Kidney (tissue), 14 donors: ENCODE data around the gene CGN. TPM values are rescaled to one million over a fixed set of nuclear protein-coding genes. Genes with fewer than 3 reads are reported as not detected.

ENCODE experiments used
- DNase-seq, 5 donors: peaks; one replicate each; pipeline ENCODE4 v3.0.0-alpha.2; 2013 to 2020
- FAIRE-seq: peaks from 2 replicates; lab custom pipeline; 2012; peaks lifted over from hg19 to GRCh38; lab: Jason Lieb, UNC
- H3K27ac ChIP-seq, 2 donors: one replicate each; pipeline ENCODE4 v1.7.0; 2013; ENCODE audit warnings: low read depth in 2 of 2, low read length in 2 of 2, inconsistent platforms in 1 of 2
- H3K27me3 ChIP-seq: one replicate; pipeline ENCODE4 v1.7.1; 2013; ENCODE audit warnings: low read length, inconsistent platforms; ENCODE audit not compliant: control insufficient read depth, insufficient read depth
- H3K36me3 ChIP-seq, 3 donors: one replicate each; pipeline versions ENCODE4 v1.7.0 to v1.7.1; 2013; ENCODE audit warnings: low read length in 3 of 3, control low read depth in 1 of 3, inconsistent platforms in 1 of 3; ENCODE audit not compliant: insufficient read depth in 3 of 3, control insufficient read depth in 2 of 3
- H3K4me1 ChIP-seq, 3 donors: one replicate each; pipeline versions ENCODE4 v1.7.0 to v1.7.1; 2013; ENCODE audit warnings: low read length in 3 of 3, inconsistent platforms in 1 of 3, low read depth in 1 of 3; ENCODE audit not compliant: control insufficient read depth in 2 of 3, insufficient read depth in 2 of 3
- H3K4me3 ChIP-seq, 3 donors: one replicate each; pipeline versions ENCODE4 v1.7.0 to v1.8.1; 2013; ENCODE audit warnings: low read length in 3 of 3, control low read depth in 1 of 3, inconsistent platforms in 1 of 3
- H3K9ac ChIP-seq, 3 donors: one replicate each; pipeline versions ENCODE4 v1.7.0 to v1.7.1; 2013; ENCODE audit warnings: low read length in 3 of 3, control low read depth in 1 of 3, inconsistent platforms in 1 of 3
- H3K9me3 ChIP-seq, 3 donors: one replicate each; pipeline versions ENCODE4 v1.7.0 to v1.7.1; 2013; ENCODE audit warnings: low read length in 3 of 3, control low read depth in 1 of 3, inconsistent platforms in 1 of 3; ENCODE audit not compliant: control insufficient read depth in 2 of 3, insufficient read depth in 1 of 3
- CTCF ChIP-seq: IDR thresholded peaks from 3 replicates; pipeline ENCODE4 v1.5.1; 2012; ENCODE audit warnings: mild to moderate bottlenecking, moderate library complexity, borderline replicate concordance; ENCODE audit not compliant: insufficient read depth; ENCODE audit errors: extremely low read depth
- intact Hi-C: fragments of 100-400 bp; cut with DNase I; formaldehyde crosslinking; loops from one replicate; pipeline ENCODE4 v1.11.1; 2022
- polyA plus RNA-seq: library from polyadenylated mRNA; stranded (reverse); fragments of 350-450 nt; fragmentation: Illumina TruSeq; extraction: RNeasy Lipid Tissue Mini Kit (QIAGEN cat#74804); gene quantifications from one replicate; pipeline ENCODE4 v1.2.3, GENCODE V29; 2014; ENCODE audit warnings: low read depth, low replicate concordance; ENCODE audit not compliant: insufficient read depth
- total RNA-seq: library from RNA; stranded (reverse); fragmentation: NEBNext Ultra II Directional; extraction: Animal tissue kit (Norgen Biotek cat#: 25700); gene quantifications from one replicate; pipeline ENCODE4 v1.2.1, GENCODE V29; 2021
- donor health status: control.
- donor health status: control.
- donor health status: control.
- donor health status: control.
- donor health status: control.
- donor health status: DM: yes; HTN: yes; CAD: no.
- donor health status: Normal renal cell carcinoma (clear cell type).

Gene CGN
- total and polyA plus RNA-seq, 2 donors from 2014 or later, result 24.0 to 41.6 TPM

GRCh38 chr1:151529211-151529702 is 18.1 kb downstream of the CGN start:
- peaks cover 0 to 30% (median 6%) of the 10 kb centered on the region in 3 donors for H3K36me3 ChIP-seq

GRCh38 chr1:151529781-151530180 is 18.6 kb downstream of the CGN start:
- DNase-seq (no peak), FAIRE-seq (no peak)
- H3K27me3 ChIP-seq, result no peaks in the 10 kb centered on the region
- peaks cover 0 to 27% (median 8%) of the 10 kb centered on the region in 3 donors for H3K36me3 ChIP-seq
- no peaks in the 10 kb centered on the region for H3K4me1 ChIP-seq
- intact Hi-C loops, result loop anchor here (10.0 kb wide), 1 partner anchor 205 kb away; no protein-coding TSS in a partner anchor
- no peak for TF ChIP-seq CTCF
- no peaks in the 10 kb centered on the region for H3K9me3 ChIP-seq
- no peak overlapping the region for H3K9ac ChIP-seq
- no peak overlapping the region for H3K4me3 ChIP-seq
- H3K27ac ChIP-seq, result no peak overlapping the region

More at GRCh38 chr1:151529211-151529702, 18.1 kb downstream of the CGN start:
- Histone ChIP-seq H3K4me1 (peaks cover 0 to 3% (median 0%) of the 10 kb centered on the region in 3 donors), H3K9ac (no peak overlapping the region), H3K27me3 (no peaks in the 10 kb centered on the region), H3K9me3 (no peaks in the 10 kb centered on the region), H3K27ac (no peak overlapping the region), H3K4me3 (no peak overlapping the region)
- no peak for DNase-seq
- no peak for FAIRE-seq
- intact Hi-C loops, result no loop called here
- TF ChIP-seq CTCF, result no peak

GRCh38 chr1:151530461-151530860 is 19.3 kb downstream of the CGN start:
- Histone ChIP-seq H3K4me3 (no peak overlapping the region), H3K9ac (no peak overlapping the region), H3K4me1 (no peaks in the 10 kb centered on the region), H3K36me3 (peaks cover 0 to 27% (median 8%) of the 10 kb centered on the region in 3 donors), H3K27ac (no peak overlapping the region), H3K27me3 (no peaks in the 10 kb centered on the region), H3K9me3 (no peaks in the 10 kb centered on the region)
- no peak for TF ChIP-seq CTCF
- no peak for DNase-seq
- no peak for FAIRE-seq
- intact Hi-C loops, result loop anchor here (10.0 kb wide), 1 partner anchor 204 kb away; no protein-coding TSS in a partner anchor
